Ecto neural progenitor cell (in vitro differentiated cells): ENCODE measurements around the gene ARSB.
"Not testable (repeated sequence)": the region's sequence is repeated elsewhere in the genome, so short reads cannot be mapped to it uniquely, and the experiment has no call there.

Experiments used
- DNase-seq: peaks from one replicate; pipeline ENCODE4 v3.0.0-alpha.2; 2018; ENCODE audit warnings: low spot score

The ARSB gene

DNA sequence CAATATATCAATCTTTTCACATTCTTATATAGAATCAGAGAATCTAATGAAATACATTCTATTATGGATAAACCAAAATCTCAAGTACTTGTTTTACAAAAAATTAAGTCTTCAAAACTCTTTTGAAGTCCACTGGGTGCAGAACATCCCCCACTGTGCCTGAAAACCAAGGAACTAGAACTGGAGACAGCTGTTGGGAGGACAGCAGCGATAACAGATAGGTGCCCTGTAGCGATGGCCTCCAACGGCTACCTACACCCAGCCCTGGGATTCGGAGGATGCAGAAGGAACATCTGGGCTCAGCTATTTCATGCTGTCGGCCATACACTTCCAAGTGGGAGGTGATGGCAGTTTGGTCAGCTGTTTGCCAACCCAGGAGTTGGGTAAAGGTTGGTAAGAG, 207.2 kb downstream of the ARSB start:
- no peak for DNase-seq

DNA sequence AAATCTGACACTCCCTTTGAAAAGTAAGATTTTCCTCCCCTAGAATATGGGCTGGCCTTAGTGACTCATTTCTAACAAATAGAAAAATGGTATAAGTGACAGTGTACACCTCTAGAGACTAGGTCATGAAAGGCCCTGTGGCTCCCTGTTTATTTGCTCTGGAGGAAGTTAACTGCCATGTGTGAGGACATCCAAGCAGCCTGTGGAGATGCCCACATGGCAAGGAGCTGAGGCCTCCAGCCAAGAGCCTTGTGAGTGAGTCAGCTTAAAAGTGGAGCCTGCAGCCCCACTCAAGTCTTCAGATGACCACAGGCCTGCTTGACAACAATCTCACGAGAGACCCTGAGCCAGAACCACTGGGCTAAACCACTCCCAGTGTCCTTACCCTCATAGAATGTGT, 208.5 kb downstream of the ARSB start:
- no peak for DNase-seq

DNA sequence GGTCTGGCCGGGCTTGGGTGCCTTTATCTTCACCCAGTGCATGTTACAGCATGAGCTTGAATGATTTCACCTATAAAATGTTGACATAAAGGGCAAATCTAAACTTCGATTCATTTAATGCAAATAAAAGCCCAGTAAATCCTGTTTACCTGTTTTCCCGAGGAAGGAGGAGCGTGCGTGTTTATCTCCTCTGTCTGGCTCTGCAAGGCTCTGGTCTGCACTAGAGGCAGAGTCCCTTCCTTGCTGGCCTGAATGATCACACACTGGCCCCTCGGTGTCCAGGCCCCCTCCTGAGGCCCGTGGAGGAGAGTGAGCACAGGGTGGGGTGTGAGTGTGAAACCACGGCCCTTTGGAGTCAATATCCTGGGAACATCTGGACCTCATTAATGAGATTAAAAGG, 211.5 kb downstream of the ARSB start:
- no peak for DNase-seq

DNA sequence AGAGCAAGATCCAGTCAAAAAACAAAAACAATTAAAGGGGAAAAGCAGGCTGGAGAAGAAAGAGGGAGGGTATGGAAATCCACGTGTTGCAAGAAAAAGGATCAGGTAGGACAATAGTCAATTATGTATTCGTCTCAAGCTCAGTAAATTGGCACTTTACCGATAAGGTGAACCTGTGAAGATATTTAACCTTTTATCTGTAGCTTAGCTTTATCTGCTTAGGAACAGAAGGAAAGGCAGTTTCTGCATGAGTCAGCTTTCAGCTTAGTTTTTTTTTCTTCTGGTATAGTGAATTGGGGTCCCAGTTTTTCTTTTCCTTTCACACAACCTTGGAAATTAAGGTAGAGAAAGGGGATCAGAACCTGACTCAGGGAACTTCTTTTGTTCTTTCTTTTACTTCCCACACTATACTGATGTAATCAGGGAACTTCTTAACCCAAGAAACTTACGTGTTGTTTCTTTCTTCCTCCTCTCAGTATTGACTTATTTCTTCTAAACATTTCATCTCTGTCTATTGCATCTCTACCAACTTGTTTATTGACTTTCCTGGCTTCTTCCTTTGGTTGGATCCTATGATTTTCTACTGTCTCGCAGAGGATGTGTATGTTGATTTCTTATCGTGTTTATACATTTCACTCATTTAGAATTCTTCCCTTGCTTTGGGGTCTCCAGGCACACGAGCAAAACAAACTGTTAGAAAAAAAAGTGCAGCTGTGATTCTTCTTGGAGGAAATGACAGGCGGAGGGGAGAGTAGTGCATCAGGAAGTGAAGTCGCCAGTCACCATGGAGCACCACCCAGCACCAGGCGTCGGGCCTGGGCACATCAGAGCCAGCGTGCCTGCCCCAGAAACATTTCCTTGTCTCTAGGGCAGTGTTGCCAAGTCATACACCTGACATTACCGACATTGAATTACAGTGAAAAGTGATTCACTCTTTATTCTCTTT, 213.6 kb downstream of the ARSB start:
- no peak for DNase-seq

DNA sequence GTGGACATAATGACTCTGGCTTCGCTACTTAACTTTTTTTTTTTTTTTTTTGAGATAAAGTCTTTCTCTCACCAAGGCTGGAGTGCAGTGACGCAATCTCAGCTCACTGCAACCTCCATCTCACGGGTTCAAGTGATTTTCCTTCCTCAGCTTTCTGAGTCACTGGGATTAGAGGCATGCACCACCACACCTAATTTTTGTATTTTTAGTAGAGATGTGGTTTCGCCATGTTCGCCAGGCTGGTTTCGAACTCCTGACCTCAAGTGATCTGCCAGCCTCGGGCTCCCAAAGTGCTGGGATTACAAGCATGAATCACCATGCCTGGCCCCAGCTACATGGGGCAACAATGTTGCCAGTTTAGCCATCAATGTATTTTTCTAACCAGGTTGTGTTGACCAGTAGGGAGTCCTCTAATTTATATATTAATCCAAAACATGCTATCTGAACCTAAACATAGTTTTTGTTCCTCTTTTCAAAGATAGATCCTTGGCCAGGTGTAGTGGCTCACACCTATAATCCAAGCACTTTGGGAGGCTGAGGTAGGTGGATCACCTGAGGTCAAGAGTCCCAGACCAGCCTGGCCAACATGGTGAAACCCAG, 216.2 kb downstream of the ARSB start:
- no peak for DNase-seq

DNA sequence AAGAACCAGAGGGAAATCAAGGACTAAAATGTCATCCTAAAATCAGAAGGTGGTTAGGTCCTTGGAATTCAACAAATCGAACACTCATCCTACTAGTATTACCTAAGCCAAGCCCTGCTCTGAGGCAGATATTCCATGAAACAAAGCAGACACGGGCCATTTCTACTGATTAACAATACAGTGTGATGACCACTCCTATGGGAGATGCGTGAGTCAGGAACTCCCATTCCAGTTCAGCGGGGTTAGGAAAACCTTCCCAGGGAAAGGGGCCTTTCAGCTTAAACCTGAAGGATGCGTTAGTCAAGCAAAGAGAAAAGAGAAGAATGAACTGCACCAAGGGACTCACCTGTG, 218.7 kb downstream of the ARSB start:
- DNase-seq = no peak

DNA sequence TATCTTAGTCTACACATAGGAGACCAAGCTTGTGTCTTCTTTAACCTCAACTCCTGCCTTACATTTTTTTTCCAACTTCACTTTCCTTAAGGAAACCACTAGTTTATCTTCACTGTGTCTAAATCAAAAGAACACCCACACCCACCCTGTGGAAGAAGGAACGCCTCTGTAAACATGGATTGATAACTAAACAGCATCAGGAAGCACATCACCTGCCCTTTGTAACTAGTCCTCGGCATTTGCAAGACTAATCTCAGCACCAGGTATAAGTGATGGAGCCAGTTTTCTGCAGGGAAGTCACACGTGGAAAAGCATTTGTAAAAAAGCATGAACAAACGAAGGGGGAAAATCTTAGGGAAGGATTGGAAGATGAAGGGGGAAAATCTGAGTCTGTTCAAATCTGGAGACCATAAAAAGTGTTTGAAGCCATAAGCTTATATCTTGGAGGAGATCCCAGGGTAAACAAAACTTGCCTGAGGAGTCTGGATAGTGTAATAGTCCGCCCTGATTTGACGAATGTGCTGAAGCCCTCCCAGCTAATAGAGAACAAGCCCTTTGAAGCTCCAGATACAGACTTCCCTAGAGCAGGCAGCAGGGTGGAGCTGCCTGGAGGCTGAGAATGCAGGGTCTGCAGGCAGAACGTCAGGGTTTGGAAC, 219.2 kb downstream of the ARSB start:
- DNase-seq = peak; percentile 31

DNA sequence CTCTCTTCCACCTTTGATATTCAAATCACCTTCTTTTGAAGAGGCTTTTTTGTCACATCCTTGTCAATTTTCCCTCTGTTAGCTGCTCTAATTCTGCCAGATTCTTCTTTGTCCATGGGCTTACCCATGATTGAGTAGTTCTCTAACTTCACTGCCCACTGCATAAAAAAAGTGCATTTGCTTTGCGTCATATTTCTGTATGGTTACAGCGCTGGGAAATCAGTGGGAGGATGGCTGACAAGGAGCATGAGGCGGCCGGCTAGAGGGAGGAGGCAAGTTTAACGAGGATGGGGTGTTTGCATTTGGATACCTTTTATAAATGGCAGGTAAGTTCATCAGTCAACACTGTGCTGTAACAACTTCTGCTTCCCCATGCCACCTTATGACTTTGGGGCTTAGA, 220.0 kb downstream of the ARSB start:
- no peak for DNase-seq

DNA sequence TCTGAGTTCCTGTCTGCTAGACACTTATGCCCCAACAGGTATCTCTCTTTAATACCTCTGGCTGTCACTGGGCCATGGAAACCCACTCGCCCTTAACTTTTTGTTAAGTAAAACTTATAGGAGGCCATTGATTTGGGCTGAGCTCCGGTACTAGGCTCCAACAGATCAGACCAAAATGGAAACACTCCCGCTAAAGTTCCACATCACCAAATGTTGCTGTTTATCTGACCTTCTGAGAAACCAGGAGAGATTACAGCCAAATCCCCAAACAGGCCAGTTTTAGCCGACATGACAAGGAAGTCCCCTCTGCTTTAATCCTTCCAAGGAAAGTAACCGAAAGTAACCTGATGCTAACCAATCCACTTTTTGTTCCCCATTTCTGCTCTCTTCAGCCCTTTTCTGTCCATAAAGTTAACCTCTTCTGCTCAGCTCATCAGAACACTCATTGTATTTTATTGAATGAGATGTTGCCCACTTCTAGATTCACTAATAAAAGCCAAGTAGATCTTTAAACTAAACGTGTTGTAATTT, 221.4 kb downstream of the ARSB start:
- no peak for DNase-seq

DNA sequence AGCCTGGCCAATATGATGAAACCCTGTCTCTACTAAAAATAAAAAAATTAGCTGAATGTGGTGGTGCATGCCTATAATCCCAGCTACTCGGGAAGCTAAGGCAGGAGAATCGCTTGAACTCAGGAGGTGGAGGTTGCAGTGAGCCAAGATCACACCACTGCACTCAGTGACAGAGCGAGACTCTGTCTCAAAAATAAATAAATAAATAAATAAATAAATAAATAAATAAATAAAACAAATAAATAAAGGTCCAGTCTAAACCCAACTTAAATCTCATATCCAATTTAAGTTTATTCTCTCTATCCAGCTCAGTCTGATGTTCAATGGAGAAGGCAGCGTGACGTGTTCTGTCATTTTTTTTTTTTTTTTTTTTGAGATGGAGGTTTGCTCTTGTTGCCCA, 222.4 kb downstream of the ARSB start:
- DNase-seq = not testable (repeated sequence)

DNA sequence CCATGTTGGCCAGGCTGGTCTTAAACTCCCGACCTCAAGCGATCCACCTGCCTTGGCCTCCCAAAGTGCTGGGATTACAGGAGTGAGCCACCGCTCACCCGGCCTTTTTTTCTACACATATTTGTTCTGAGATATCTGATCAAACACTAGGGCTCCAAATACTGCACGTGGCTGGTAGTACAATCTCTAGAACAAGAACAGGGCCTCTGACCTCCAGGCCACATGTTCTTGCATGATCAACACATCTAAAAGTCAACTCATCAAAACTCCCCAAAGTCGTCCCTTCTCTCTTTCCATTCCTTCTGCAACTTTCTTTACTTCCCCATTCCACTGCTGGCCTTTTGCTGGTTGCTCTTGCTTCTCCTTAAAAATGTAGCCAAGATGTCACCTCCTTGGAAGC, 223.3 kb downstream of the ARSB start:
- DNase-seq = no peak

DNA sequence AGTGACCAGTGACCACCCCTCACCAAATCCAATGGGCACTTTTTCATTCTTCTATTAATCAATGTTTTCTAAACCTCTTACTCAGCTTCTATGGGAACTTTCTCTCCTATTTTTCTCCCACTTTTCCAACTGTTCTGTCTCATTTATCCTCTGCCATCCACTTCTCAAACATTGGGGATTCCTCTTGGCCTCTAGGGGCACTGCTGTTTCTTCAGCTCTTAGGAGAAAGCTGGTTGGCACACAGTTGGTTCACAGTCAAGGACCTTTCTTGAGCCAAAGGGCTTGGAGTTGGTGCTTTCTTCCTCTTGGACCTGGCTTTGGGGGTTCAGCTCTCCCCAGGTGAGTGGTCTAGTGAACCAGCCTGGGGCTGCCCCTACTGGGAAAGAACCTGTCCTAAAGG, 224.3 kb downstream of the ARSB start:
- no peak for DNase-seq

DNA sequence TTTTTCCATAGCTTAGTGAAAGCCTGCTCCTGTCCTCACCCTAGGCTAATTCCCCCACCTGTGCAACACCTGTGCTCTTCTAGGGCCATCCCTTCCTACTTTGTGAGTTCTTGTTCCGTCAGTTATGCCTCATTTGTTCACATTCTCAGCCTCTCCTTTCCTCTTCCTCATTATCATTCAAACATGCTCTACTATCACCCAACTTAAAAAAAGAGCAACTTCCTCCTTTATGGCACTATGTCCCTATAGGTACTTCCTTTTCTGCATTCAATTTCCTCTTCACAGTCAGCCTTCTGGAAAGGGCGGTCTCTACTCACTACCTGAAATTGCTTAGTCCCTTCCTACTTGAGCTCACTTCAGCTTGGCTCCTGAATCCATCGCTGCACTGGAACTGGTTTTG, 224.7 kb downstream of the ARSB start:
- no peak for DNase-seq

DNA sequence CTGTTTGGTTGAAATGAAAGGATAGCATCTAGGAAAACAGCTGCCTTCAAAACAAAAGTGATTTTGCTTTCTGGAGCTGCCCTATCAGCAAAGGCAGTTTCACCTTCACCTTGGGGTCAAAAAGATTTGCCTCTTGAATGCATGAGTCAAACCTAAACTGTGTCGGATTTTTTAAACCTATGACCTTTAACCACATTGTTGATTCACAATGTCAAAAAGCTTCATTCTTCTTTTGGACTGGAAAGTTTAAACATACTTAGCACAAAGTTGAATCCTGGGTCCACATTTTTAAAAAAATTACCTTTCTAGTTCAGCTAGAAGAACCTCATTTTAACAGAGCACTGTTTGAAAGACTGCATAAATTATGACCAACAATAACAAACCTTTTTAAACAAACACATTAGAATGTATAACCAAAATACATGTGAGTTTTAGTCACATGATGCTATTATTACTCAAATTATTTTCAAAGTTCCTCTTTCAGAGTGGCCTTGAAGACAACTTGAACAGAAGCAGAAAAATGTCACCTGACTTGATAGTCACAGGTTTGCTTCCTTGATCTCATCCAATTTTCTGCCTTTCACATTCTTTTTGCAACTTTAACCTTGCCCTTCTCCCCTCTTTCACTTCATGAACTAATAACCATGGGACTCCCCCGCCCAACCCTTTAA, 226.8 kb downstream of the ARSB start:
- no peak for DNase-seq

DNA sequence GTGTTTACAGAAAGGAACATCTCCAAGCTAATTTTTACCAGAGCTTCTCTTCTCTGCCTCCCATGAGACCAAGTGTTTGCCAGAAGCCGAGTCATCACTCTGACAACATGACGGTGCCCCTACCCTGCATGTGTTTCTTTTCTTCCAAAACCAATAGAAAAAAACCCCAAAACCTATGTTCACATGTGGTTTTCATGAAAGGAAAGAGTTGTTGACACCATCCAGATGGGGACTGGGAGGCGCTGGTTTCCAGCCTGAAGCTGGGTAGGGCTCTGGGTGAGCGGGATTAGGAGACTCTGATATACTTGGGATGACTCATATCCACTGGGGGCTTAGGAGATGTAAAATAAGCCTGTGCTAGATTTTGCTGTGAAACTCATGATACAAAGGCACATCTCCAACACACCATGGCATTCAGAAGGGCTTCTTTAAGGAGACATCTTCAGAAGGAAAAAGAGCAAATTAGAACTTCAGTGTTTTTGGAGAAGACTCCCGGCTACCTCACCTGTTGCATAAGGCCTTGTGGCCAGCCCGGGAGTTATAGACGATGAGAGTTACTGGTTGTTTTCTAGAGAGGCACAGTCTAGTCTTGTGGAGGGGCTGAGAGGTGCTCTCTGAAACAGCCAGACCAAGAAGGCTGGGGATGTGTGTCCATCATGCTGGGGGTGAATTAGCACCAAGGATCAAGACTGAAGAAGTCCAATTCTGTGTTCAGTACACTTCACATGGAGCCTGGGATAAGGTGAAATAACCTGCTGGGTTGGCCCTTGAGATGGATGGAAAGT, 227.6 kb downstream of the ARSB start:
- DNase-seq = no peak

DNA sequence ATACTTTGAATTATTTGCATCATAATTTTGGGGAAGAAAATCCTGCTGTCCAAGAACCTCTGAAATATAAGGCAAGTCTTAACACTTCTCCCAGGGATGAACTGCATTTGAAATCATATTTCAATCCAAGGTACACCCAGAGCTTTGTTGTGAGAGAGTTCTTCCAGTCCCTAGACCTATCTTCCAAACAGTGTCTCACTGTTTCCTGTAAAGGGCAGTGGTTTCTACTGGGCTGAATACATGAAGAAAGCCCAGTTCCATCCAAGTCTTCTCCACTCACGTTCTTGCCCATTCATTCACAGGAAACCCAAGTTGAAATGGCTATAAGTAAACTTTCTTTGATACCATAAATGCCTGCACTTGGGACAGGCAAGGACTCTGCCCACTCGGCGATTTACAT, 228.3 kb downstream of the ARSB start:
- DNase-seq = no peak

DNA sequence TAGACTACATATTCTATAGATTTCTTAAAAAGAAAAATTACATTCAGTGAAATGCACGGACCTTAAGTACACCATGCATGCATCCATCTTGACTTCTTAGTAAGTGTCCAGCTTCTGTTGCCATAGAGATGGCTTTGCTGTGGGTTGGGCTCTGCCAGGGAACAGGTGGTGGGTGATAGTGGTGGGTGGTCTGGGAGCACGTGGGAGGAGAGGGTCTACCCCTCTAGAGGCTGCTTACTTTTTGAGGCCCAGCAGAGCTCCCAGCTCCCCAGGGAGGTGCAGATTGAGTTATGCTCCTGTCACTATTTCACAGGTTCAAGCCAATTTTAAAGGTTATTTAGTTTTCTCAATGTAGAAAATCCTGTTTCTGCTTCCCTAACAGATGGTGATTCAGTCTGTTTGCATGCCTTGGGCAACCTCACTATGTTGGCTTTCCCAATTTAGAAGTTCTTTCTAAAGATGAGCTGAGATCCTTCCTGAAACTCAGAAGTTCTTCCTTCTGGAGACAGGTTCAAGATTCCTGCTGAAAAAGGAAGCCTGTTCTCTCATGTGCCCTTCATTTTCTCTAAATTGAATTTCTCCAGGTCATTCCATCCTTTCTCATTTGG, 229.2 kb downstream of the ARSB start:
- DNase-seq = no peak

DNA sequence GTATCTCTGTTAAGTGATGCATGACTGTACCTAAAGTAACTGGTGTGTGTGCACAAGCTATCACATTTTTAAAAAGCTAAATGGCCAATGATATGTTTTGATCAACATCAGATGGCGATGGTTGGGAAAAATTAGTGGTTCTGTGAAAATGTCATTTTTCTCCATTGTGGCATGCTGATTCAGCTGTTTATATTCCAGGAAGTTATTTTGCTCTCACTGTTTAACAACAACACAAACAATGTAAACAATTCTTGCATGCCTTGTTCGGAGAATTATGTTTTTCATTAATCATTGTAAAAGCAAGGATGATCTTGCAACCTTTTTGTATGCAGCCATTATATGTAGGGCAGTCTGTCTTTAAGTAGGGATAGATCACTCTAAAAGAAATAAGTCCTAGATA, 230.5 kb downstream of the ARSB start:
- no peak for DNase-seq

DNA sequence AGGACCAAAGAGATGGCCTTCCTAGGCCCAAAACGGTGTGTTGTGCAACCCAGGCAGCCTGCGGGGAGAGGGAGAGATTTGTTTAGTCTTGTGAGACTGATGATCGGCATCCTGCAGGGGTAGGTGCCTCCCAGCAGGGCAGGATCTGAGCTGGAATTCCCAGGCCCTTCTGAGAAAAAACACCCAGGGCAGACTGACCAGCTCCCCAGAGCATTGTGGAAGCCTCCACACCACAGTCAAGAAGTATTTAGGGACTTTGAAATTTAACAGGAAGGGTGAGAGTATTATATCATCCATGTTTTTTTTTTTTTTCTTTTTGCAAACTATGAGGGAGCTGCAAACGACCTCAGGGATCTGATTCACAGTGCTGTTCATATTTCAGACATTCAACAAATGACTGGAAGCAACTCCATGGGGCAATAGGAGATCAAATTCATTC, 232.0 kb downstream of the ARSB start:
- DNase-seq = no peak

DNA sequence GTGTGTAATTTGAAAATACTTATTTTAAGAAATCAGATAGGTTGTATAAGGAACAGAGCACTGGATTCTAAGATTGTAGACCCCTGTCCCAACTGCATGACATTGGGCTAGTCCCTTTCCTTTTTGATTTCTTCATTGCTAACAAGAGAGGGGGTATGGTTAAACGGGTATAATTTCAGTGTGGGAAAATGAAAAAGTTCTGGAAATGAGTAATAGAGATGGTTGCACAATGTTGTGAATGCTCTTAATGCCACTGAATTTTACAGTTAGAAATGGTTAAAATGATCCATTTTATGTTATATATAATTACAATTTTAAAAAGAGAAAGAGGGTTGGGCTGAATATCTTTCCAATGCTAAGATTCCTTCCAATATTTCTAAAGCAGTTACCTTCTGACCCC, 233.2 kb downstream of the ARSB start:
- no peak for DNase-seq

DNA sequence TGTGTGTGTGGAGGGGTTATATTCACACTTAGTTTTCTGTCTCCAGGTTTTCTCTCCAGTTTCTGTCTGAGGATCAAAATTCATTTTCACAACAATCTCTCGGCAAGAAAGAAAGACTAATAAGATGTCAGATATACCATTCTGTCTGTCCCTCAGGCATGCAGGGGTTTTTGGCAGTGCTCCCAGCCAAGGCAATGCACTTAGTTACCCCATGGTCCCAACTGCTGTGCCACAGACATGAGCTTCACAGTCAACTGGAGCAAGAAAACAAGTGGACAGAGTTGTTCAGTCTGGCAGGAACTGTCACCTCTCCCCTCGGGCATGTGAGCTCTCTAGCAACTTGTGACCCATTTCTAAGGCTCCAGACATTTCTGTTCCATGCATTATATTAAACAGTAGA, 234.8 kb downstream of the ARSB start:
- no peak for DNase-seq
